K562 (cell line): ENCODE results near the gene WARS2. TPM values are rescaled to one million over a fixed set of nuclear protein-coding genes. Genes with fewer than 3 reads are reported as not detected.

Experiments
- FOXA3 ChIP-seq, 2 experiments: fragments of 450-650 bp in 1 of 2; sonication (generic) in 1 of 2; formaldehyde crosslinking; IDR thresholded peaks in 1 of 2; conservative IDR thresholded peaks in 1 of 2; 2 replicates each; pipeline versions ENCODE4 v1.4.0 to v1.8.0; 2020 to 2022; ENCODE audit warnings: mild to moderate bottlenecking in 2 of 2, missing genetic modification reagents in 1 of 2
- GTF2E2 ChIP-seq: fragments of 200-800 bp; sonication (Bioruptor generic); IDR thresholded peaks from 2 replicates; pipeline ENCODE4 v1.6.1; 2016; ENCODE audit warnings: missing genetic modification characterization, missing compliant biosample characterization
- HMBOX1 ChIP-seq: sonication (generic); IDR thresholded peaks from 2 replicates; pipeline ENCODE4 v1.6.1; 2016
- HOXB6 ChIP-seq: fragments of 250-450 bp; sonication (Bioruptor Pico); IDR thresholded peaks from 2 replicates; pipeline ENCODE4 v1.5.1; 2022; ENCODE audit warnings: mild to moderate bottlenecking, borderline replicate concordance
- MEIS2 ChIP-seq: fragments of 450-650 bp; IDR thresholded peaks from 2 replicates; pipeline ENCODE4 v1.6.1; 2014; ENCODE audit warnings: mild to moderate bottlenecking; ENCODE audit not compliant: partially characterized antibody
- MYBL2 ChIP-seq, 2 experiments: fragments of 450-650 bp in 1 of 2; sonication (generic) in 1 of 2; formaldehyde crosslinking in 1 of 2; IDR thresholded peaks; 2 replicates each; pipeline versions ENCODE4 v1.6.1 to v1.8.1; 2017 to 2022; ENCODE audit warnings: borderline replicate concordance in 1 of 2, inconsistent platforms in 1 of 2, low read depth in 1 of 2, mild to moderate bottlenecking in 1 of 2, missing genetic modification reagents in 1 of 2, moderate library complexity in 1 of 2
- ZNF124 ChIP-seq: sonication (generic); formaldehyde crosslinking; IDR thresholded peaks from 2 replicates; pipeline ENCODE4 v1.8.1; 2022; ENCODE audit warnings: missing genetic modification reagents
- ZNF133 ChIP-seq: fragments of 250-450 bp; sonication (Bioruptor Pico); IDR thresholded peaks from 2 replicates; pipeline ENCODE4 v1.4.0; 2020; ENCODE audit warnings: mild to moderate bottlenecking
- polyA plus RNA-seq, 8 experiments: library from polyadenylated mRNA; depleted of rRNA in 4 of 8; stranded (reverse) in 5 of 8; unstranded in 3 of 8; fragments of >200 nt; fragmentation: Nextera tagmentation in 2 of 8; fragmentation: Illumina TruSeq in 1 of 8; extraction: Ambion mirVana in 2 of 8; extraction: Trizol in 1 of 8; gene quantifications; 2 replicates each; pipeline versions ENCODE4 v1.2.1 to v1.2.3, GENCODE V29; 2011 to 2014; ENCODE audit warnings: inconsistent platforms in 1 of 8, missing spikeins in 1 of 8
- total RNA-seq, 7 experiments: library from RNA; depleted of rRNA in 6 of 7; stranded (reverse); fragments of >200 nt in 6 of 7; fragmentation: Illumina TruSeq in 2 of 7; extraction: Trizol in 2 of 7; gene quantifications; 2 replicates each; pipeline versions ENCODE4 v1.2.1 to v1.2.3, GENCODE V29; 2011 to 2021; ENCODE audit warnings: low replicate concordance in 1 of 7
- TF ChIP-seq, protein P1 (sequence below), 2 experiments: fragments of 200-800 bp in 1 of 2; sonication (Bioruptor generic) in 1 of 2; sonication (generic) in 1 of 2; formaldehyde crosslinking in 1 of 2; IDR thresholded peaks in 1 of 2; conservative IDR thresholded peaks in 1 of 2; 2 replicates each; pipeline versions ENCODE4 v1.5.0 to v1.6.1; 2016 to 2020; ENCODE audit warnings: missing compliant biosample characterization in 1 of 2, missing genetic modification characterization in 1 of 2, missing genetic modification reagents in 1 of 2

The WARS2 gene
- total and polyA plus RNA-seq, 9 of the 15 experiments (the other 6 are each of a cell fraction or from before 2014, with no cell fraction given): 5.7 to 18.0 (median 16.9) TPM

DNA sequence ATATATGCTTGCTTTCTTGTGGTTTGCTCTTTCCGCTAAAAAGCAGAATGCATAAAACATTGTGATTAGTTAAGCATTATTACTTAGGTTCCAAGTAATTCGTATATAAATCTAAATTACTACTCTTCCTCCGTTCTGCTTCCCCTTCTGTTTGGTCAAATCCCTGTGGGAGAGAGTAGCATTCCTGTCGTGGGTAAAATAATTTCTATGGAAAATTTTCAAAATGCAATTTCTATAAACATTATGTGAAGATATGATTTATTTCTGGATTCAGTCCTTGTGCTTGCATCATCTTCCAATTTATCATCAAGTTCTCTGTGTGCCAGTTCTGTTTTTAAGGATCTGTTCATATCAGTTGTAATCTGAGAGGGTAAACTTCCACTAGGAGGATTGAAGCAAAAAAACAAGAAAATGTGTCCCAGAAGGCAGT, 7.2 kb upstream of the WARS2 start (continued):
- TF ChIP-seq HMBOX1 (no peak), ZNF124 (no peak), MYBL2 (IDR thresholded peaks at IDR 0.05; ENCODE audit: low read depth) (no peak), MYBL2 (CRISPR knock-in tag; IDR thresholded peaks at IDR 0.05; ENCODE audit: borderline replicate concordance) (no peak), FOXA3 (CRISPR knock-in tag; conservative IDR thresholded peaks at IDR 0.05 in 1 of 2, IDR thresholded peaks at IDR 0.05 in 1 of 2) (no peak), HOXB6 (CRISPR knock-in tag) (no peak), GTF2E2 (tag) (no peak), MEIS2 (peak; percentile 80), ZNF133 (CRISPR knock-in tag) (no peak)
- TF ChIP-seq, protein P1, sequence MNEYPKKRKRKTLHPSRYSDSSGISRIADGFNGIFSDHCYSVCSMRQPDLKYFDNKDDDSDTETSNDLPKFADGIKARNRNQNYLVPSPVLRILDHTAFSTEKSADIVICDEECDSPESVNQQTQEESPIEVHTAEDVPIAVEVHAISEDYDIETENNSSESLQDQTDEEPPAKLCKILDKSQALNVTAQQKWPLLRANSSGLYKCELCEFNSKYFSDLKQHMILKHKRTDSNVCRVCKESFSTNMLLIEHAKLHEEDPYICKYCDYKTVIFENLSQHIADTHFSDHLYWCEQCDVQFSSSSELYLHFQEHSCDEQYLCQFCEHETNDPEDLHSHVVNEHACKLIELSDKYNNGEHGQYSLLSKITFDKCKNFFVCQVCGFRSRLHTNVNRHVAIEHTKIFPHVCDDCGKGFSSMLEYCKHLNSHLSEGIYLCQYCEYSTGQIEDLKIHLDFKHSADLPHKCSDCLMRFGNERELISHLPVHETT (CRISPR knock-in tag; conservative IDR thresholded peaks at IDR 0.05 in 1 of 2, IDR thresholded peaks at IDR 0.05 in 1 of 2): no peak
